Thoracic aorta (tissue), 2 donors: Measurements from ENCODE around the gene FGD6. TPM values are rescaled to one million over a fixed set of nuclear protein-coding genes. Genes with fewer than 3 reads are reported as not detected.

ENCODE experiments used
- ATAC-seq: fragments of 150-250 bp; one replicate; pipeline ENCODE4 v1.8.0; 2017; ENCODE audit warnings: low read depth; ENCODE audit not compliant: insufficient number of reproducible peaks, low FRiP score
- DNase-seq: peaks from one replicate; pipeline ENCODE4 v3.0.0-alpha.2; 2020; ENCODE audit warnings: low spot score
- H3K27ac ChIP-seq, 2 donors: fragments of 200-600 bp; sonication (generic); 1 replicate in 1 of 2; 2 replicates in 1 of 2; pipeline ENCODE4 v1.5.1; 2016; ENCODE audit warnings: mild to moderate bottlenecking in 2 of 2, moderate library complexity in 2 of 2
- H3K27me3 ChIP-seq: fragments of 200-600 bp; sonication (generic); replicated peaks from 2 replicates; pipeline ENCODE4 v1.6.0; 2016; ENCODE audit warnings: mild to moderate bottlenecking; ENCODE audit not compliant: insufficient read depth
- H3K36me3 ChIP-seq: fragments of 200-600 bp; sonication (generic); one replicate; pipeline ENCODE4 v1.5.1; 2016
- H3K4me1 ChIP-seq, 2 donors: fragments of 200-600 bp; sonication (generic); 1 replicate in 1 of 2; 2 replicates in 1 of 2; pipeline versions ENCODE4 v1.5.1 to v1.6.0; 2016; ENCODE audit warnings: low read depth in 2 of 2, mild to moderate bottlenecking in 1 of 2; ENCODE audit not compliant: control insufficient read depth in 1 of 2
- H3K4me3 ChIP-seq: fragments of 200-600 bp; sonication (generic); 2 replicates; pipeline ENCODE4 v1.5.1; 2016; ENCODE audit warnings: mild to moderate bottlenecking
- H3K9me3 ChIP-seq: fragments of 200-600 bp; sonication (generic); 2 replicates; pipeline ENCODE4 v1.5.1; 2016
- CTCF ChIP-seq: fragments of 200-600 bp; sonication (generic); IDR thresholded peaks from one replicate; pipeline ENCODE4 v1.5.1; 2019; ENCODE audit warnings: antibody characterized with exemption
- total RNA-seq, 2 donors: library from RNA; depleted of rRNA; stranded (reverse); fragments of >200 nt; gene quantifications; one replicate each; pipeline versions ENCODE4 v1.1.0 to v1.2.3, GENCODE V29; 2016

The FGD6 gene
- total RNA-seq, 2 donors from 2014 or later = 8.4 to 9.8 TPM

DNA sequence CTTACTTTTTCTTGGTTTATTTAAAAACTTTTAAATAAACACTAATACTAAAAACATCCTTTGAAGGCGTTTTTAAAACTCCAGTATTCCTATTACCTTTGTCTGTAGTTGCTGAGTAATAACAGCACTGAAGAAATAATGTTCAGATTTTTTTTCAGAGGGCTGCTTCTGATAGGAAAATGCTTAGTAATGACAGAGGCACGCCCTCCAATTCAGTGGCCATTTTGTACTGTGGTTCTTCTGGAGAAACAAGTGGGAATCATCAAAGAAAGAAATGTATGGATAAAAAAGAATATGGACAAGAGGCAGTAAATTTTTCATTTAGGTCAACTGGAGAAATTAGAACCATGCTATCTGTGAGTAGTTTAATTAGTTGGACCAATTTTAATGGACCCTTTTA lies 13.9 kb upstream of the FGD6 start:
- DNase-seq (no peak), ATAC-seq (no peak)
- Histone ChIP-seq H3K4me3 (no peak overlapping the region), H3K36me3 (no peaks in the 10 kb centered on the region), H3K9me3 (no peaks in the 10 kb centered on the region), H3K27ac (peak overlapping the region; percentile 30 to 41), H3K4me1 (peaks cover 20 to 59% of the 10 kb centered on the region in 2 donors), H3K27me3 (no peaks in the 10 kb centered on the region)
- no peak for TF ChIP-seq CTCF

DNA sequence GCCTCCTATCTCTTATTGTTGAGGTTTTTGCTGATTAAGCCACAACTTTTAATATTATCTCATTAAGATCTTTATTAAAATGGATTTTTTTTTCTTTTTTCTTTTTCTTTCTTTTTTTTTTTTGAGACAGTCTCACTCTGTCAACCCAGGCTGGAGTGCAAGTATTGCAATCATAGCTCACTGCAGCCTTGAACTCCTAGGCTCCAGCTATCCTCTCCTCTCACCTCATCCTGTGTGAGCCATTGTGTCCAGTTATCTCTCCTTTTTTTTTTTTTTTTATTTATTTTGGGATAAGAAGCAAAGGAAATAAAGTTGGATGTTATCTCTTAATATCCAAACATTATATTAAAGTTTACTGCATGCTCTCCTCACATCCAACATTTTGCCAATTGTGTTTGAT lies 13.0 kb upstream of the FGD6 start:
- ATAC-seq (no peak), DNase-seq (no peak)
- no peak overlapping the region for H3K4me3 ChIP-seq
- no peaks in the 10 kb centered on the region for H3K27me3 ChIP-seq
- peak overlapping the region in 1 of 2 donors; percentile 41 for H3K27ac ChIP-seq
- TF ChIP-seq CTCF = no peak
- H3K4me1 ChIP-seq = peaks cover 20 to 63% of the 10 kb centered on the region in 2 donors
- no peaks in the 10 kb centered on the region for H3K9me3 ChIP-seq
- no peaks in the 10 kb centered on the region for H3K36me3 ChIP-seq

- no peak for ATAC-seq
- Histone ChIP-seq H3K9me3 (no peaks in the 10 kb centered on the region), H3K36me3 (peaks cover 6% of the 10 kb centered on the region), H3K4me1 (peaks cover 24 to 69% of the 10 kb centered on the region in 2 donors), H3K27me3 (no peaks in the 10 kb centered on the region), H3K4me3 (no peak overlapping the region), H3K27ac (no peak overlapping the region)
- TF ChIP-seq CTCF = no peak
- no peak for DNase-seq
Measured at GRCh38 chr12:95229636-95230035, 12.4 kb upstream of the FGD6 start.

DNA sequence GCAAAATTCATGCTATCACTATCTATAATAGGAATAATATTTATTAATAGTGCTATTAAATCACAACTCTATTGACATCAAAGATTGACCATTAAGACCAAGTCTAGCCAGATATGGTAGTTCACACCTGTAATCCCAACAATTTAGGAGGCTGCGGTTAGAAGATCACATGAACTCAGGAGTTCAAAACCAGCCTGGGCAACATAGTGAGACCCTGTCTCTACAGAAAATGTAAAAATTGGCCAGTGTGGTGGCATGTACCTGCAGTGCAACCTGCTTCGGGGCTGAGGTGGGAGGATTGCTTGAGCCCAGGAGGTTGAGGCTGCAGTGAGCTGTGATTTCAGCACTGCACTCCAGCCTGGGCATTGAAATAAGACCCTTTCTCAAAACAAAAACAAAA lies 11.3 kb upstream of the FGD6 start:
- Histone ChIP-seq H3K27me3 (no peaks in the 10 kb centered on the region), H3K4me1 (peaks cover 34 to 80% of the 10 kb centered on the region in 2 donors), H3K36me3 (peaks cover 11% of the 10 kb centered on the region), H3K9me3 (no peaks in the 10 kb centered on the region), H3K27ac (no peak overlapping the region), H3K4me3 (no peak overlapping the region)
- DNase-seq = no peak
- ATAC-seq = no peak
- no peak for TF ChIP-seq CTCF

DNA sequence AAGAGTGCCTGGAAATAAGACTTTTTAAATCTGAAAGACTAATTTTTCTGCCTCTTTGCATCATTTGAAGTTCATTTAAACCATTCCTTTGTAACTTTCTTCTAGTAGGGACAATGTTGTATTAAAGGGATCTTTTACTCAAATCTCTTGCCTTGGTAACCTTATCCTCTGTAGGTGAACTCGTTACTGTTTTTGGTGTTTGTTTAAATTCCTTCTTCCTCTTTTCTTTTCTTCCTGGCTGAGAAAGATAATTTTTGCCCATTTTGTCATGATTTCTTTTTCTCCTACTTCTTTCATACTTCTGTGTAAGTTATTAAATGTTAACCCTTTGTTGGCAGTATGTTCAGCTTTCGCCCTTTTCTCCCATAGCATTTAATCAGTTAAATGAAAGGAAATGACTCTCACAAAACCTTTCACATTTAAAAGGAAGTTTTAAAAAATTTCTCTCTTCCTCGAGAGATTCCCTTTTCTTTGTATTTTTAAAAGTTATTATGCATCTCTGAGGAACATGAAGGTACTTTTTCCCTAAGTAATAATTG lies 10.6 kb upstream of the FGD6 start:
- DNase-seq = no peak
- no peaks in the 10 kb centered on the region for H3K27me3 ChIP-seq
- H3K4me1 ChIP-seq = peaks cover 41 to 87% of the 10 kb centered on the region in 2 donors
- H3K27ac ChIP-seq = peak overlapping the region in 1 of 2 donors; percentile 54
- no peak for TF ChIP-seq CTCF
- no peak for ATAC-seq
- peak overlapping the region; percentile 23 for H3K4me3 ChIP-seq
- peaks cover 11% of the 10 kb centered on the region for H3K36me3 ChIP-seq
- no peaks in the 10 kb centered on the region for H3K9me3 ChIP-seq
